Prostate gland (tissue), 2 donors: ENCODE data around the gene ENPEP. TPM values are rescaled to one million over a fixed set of nuclear protein-coding genes. Genes with fewer than 3 reads are reported as not detected.

Experiments used
- DNase-seq: peaks from one replicate; pipeline ENCODE4 v3.0.0-alpha.2; 2019; ENCODE audit warnings: low spot score
- H3K27ac ChIP-seq, 2 donors: fragments of 200-600 bp; sonication (generic); 2 replicates each; pipeline ENCODE4 v1.5.1; 2017 to 2019
- H3K27me3 ChIP-seq: fragments of 200-600 bp; sonication (generic); replicated peaks from 2 replicates; pipeline ENCODE4 v1.5.1; 2019; ENCODE audit not compliant: insufficient read depth
- H3K36me3 ChIP-seq, 2 donors: fragments of 200-600 bp; sonication (generic); 1 replicate in 1 of 2; 2 replicates in 1 of 2; pipeline versions ENCODE4 v1.5.1 to v1.8.1; 2017 to 2019
- H3K4me1 ChIP-seq: fragments of 200-600 bp; sonication (generic); replicated peaks from 2 replicates; pipeline ENCODE4 v1.5.1; 2019
- H3K4me3 ChIP-seq, 2 donors: fragments of 200-600 bp; sonication (generic); 2 replicates each; pipeline ENCODE4 v1.5.1; 2017 to 2019
- H3K9me3 ChIP-seq: fragments of 200-600 bp; sonication (generic); 2 replicates; pipeline ENCODE4 v1.5.1; 2017
- POLR2A ChIP-seq: fragments of 450-650 bp; IDR thresholded peaks from one replicate; pipeline ENCODE4 v1.6.1; 2016; ENCODE audit warnings: antibody characterized with exemption, mild to moderate bottlenecking
- POLR2AphosphoS5 ChIP-seq: sonication (generic); formaldehyde crosslinking; IDR thresholded peaks from one replicate; pipeline ENCODE4 v1.6.1; 2017; ENCODE audit warnings: antibody characterized with exemption
- WGBS: methylation state at CpG from one replicate; pipeline ENCODE4 v1.1.5; 2018; 5-methylcytosine and 5-hydroxymethylcytosine counted together
- intact Hi-C: fragments of 100-400 bp; cut with DNase I; formaldehyde crosslinking; loops from one replicate; pipeline ENCODE4 v1.14.2; 2022
- total RNA-seq, 2 donors: library from RNA; depleted of rRNA; stranded (reverse); fragments of >200 nt; gene quantifications; one replicate each; pipeline ENCODE4 v1.1.0, GENCODE V29; 2016
- TF ChIP-seq, protein P1 (sequence below), 4 experiments: fragments of 200-600 bp in 2 of 4; fragments of 450-650 bp in 2 of 4; sonication (generic) in 2 of 4; IDR thresholded peaks; 1 replicate in 3 of 4; 2 replicates in 1 of 4; pipeline ENCODE4 v1.5.1; 2016 to 2019; ENCODE audit warnings: antibody characterized with exemption in 4 of 4, mild to moderate bottlenecking in 2 of 4, moderate library complexity in 2 of 4

The ENPEP gene
- total RNA-seq, 2 donors from 2014 or later, result 1.3 to 1.8 TPM

DNA sequence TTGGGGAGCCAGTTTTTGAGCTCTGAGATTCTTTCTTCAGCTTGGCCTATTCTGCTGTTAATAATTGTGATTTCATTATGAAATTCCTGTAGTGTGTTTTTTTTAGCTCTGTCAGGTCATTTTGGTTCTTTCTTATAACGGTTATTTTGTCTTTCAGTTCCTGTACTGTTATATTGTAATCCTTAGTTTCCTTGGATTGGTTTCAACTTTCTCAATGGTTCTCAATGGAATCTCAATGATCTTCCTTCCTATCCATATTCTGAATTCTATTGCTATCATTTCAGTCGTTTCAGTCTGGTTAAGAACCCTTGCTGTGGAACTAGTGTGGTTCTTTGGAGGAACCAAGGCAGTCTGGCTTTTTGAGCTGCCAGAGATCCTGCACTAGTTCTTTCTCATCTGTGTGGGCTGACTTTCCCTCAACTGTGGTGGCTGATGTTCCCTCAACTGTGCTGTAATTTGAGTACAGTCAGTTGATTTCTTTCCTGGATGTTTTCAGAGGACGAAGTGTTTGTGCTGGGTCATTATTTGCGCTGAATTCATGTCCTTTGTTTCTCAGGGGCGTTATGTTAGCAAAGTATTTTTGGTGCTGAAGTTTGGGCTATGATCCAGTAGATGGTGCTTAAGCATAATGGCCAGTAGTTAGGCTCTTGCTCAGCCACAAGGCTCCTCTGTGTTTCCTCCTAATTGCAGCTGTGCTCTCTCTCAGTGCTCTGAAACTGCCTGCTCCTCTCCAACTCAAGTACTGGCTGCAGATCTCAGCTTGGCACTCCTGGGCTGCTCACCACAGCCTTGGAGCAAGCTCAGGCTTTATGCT is 27.5 kb downstream of the ENPEP start:
- H3K9me3 ChIP-seq, result no peaks in the 10 kb centered on the region
- no peaks in the 10 kb centered on the region for H3K27me3 ChIP-seq
- no peak for TF ChIP-seq POLR2AphosphoS5
- TF ChIP-seq POLR2A, result no peak
- TF ChIP-seq, protein P1, sequence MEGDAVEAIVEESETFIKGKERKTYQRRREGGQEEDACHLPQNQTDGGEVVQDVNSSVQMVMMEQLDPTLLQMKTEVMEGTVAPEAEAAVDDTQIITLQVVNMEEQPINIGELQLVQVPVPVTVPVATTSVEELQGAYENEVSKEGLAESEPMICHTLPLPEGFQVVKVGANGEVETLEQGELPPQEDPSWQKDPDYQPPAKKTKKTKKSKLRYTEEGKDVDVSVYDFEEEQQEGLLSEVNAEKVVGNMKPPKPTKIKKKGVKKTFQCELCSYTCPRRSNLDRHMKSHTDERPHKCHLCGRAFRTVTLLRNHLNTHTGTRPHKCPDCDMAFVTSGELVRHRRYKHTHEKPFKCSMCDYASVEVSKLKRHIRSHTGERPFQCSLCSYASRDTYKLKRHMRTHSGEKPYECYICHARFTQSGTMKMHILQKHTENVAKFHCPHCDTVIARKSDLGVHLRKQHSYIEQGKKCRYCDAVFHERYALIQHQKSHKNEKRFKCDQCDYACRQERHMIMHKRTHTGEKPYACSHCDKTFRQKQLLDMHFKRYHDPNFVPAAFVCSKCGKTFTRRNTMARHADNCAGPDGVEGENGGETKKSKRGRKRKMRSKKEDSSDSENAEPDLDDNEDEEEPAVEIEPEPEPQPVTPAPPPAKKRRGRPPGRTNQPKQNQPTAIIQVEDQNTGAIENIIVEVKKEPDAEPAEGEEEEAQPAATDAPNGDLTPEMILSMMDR (IDR thresholded peaks at IDR 0.05), result no peak
- intact Hi-C loops, result no loop called here
- no peaks in the 10 kb centered on the region for H3K36me3 ChIP-seq
- H3K4me1 ChIP-seq, result no peaks in the 10 kb centered on the region
- H3K27ac ChIP-seq, result no peak overlapping the region
- H3K4me3 ChIP-seq, result no peak overlapping the region
- 17% methylated on average over 5 of the region's 5 CpGs for WGBS
- DNase-seq, result no peak

DNA sequence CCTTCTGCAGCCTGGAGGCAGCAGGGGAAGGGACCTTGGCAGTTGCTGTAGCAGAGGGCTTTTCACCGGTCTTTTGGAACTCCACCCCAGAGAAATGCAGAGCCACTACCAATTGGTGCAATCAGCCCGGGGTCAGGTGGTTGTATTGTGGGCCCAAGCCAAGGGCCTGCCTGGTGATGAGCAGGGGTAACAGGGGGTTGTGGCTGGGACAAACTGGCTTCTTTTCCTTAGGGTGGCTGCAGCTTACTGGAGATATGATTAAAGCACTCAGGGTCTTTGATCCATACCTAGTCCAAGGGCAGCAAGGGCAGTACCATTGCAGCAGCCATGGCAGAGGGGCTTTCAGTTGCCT is 28.1 kb downstream of the ENPEP start:
- no peaks in the 10 kb centered on the region for H3K4me1 ChIP-seq
- TF ChIP-seq POLR2AphosphoS5, result no peak
- TF ChIP-seq, protein P1 (IDR thresholded peaks at IDR 0.05), result no peak
- TF ChIP-seq POLR2A, result no peak
- H3K27ac ChIP-seq, result no peak overlapping the region
- no peaks in the 10 kb centered on the region for H3K9me3 ChIP-seq
- 63% methylated on average over 2 of the region's 2 CpGs for WGBS
- DNase-seq, result no peak
- no peak overlapping the region for H3K4me3 ChIP-seq
- intact Hi-C loops, result no loop called here
- no peaks in the 10 kb centered on the region for H3K27me3 ChIP-seq
- no peaks in the 10 kb centered on the region for H3K36me3 ChIP-seq

DNA sequence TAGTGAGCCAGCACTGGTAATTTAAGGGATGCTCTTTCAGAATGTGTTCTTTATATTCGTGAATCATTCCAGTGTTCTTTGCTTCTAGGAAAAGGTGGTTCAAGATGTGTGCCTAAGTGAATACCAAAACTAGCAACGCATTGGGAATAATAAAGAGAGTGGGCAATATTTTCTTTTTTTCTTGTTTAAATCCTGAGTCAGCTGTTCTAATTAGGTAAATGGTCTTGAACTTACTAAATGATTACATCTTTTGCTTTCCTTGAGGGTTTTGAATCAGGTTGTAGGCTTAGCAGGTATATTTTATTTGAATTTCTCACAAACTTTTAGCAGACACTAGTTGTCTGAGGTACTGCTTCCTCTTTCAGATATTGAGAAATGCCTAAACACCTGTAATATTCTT is 29.5 kb downstream of the ENPEP start:
- 81% methylated on average over 2 of the region's 2 CpGs for WGBS
- Histone ChIP-seq H3K27ac (no peak overlapping the region), H3K4me1 (no peaks in the 10 kb centered on the region), H3K27me3 (no peaks in the 10 kb centered on the region), H3K36me3 (no peaks in the 10 kb centered on the region), H3K4me3 (no peak overlapping the region), H3K9me3 (no peaks in the 10 kb centered on the region)
- TF ChIP-seq, protein P1 (IDR thresholded peaks at IDR 0.05), result no peak
- TF ChIP-seq POLR2A, result no peak
- no peak for TF ChIP-seq POLR2AphosphoS5
- no peak for DNase-seq
- intact Hi-C loops, result no loop called here

- WGBS, result 74% methylated on average over 4 of the region's 4 CpGs
- DNase-seq, result no peak
- Histone ChIP-seq H3K27ac (no peak overlapping the region), H3K9me3 (no peaks in the 10 kb centered on the region), H3K4me3 (no peak overlapping the region), H3K27me3 (no peaks in the 10 kb centered on the region), H3K36me3 (no peaks in the 10 kb centered on the region), H3K4me1 (no peaks in the 10 kb centered on the region)
- intact Hi-C loops, result no loop called here
- TF ChIP-seq, protein P1 (IDR thresholded peaks at IDR 0.05), result peak in 2 of 4 experiments; percentile 7 to 36
- TF ChIP-seq POLR2AphosphoS5 (no peak), POLR2A (no peak)
These were observed 33.1 kb downstream of the ENPEP start for GRCh38 chr4:110508827-110509710.
